HTERT RPE-1 (cell line): ENCODE data around the gene HTT.

Experiments used
- in situ Hi-C: fragments of 300-500 bp; cut with MboI; formaldehyde crosslinking; loops from 4 replicates; pipeline ENCODE4 v1.14.3; 2020; ENCODE audit warnings: low sequenced_read_pairs

Gene HTT

GRCh38 chr4:3217266-3217665 lies 142.8 kb downstream of the HTT start:
- in situ Hi-C loops = no loop called here

- in situ Hi-C loops = no loop called here
Observed at GRCh38 chr4:3217771-3218170, 143.3 kb downstream of the HTT start.

GRCh38 chr4:3218824-3219760 lies 144.6 kb downstream of the HTT start:
- in situ Hi-C loops = no loop called here

- in situ Hi-C loops = no loop called here
Observed at GRCh38 chr4:3219761-3220475, 145.4 kb downstream of the HTT start.

- in situ Hi-C loops = no loop called here
Observed at GRCh38 chr4:3220476-3221183, 146.1 kb downstream of the HTT start.

- in situ Hi-C loops = no loop called here
Observed at GRCh38 chr4:3221184-3221494, 146.7 kb downstream of the HTT start.

- in situ Hi-C loops = no loop called here
Observed at GRCh38 chr4:3221996-3222395, 147.5 kb downstream of the HTT start.

- in situ Hi-C loops = no loop called here
Observed at GRCh38 chr4:3223346-3223745, 148.9 kb downstream of the HTT start.

GRCh38 chr4:3223956-3224748 lies 149.7 kb downstream of the HTT start:
- in situ Hi-C loops = no loop called here

- in situ Hi-C loops = no loop called here
Observed at GRCh38 chr4:3225071-3225850, 150.8 kb downstream of the HTT start.

- in situ Hi-C loops = no loop called here
Observed at GRCh38 chr4:3225936-3226335, 151.5 kb downstream of the HTT start.

- in situ Hi-C loops = no loop called here
Observed at GRCh38 chr4:3226467-3226866, 152.0 kb downstream of the HTT start.

GRCh38 chr4:3226944-3227343 lies 152.5 kb downstream of the HTT start:
- in situ Hi-C loops = no loop called here

- in situ Hi-C loops = no loop called here
Observed at GRCh38 chr4:3227878-3228675, 153.6 kb downstream of the HTT start.

GRCh38 chr4:3228881-3229280 lies 154.4 kb downstream of the HTT start:
- in situ Hi-C loops = no loop called here

GRCh38 chr4:3229328-3229727 lies 154.8 kb downstream of the HTT start:
- in situ Hi-C loops = no loop called here

- in situ Hi-C loops = no loop called here
Observed at GRCh38 chr4:3229964-3230363, 155.5 kb downstream of the HTT start.

- in situ Hi-C loops = no loop called here
Observed at GRCh38 chr4:3231471-3231870, 157.0 kb downstream of the HTT start.

GRCh38 chr4:3232001-3232400 lies 157.5 kb downstream of the HTT start:
- in situ Hi-C loops = no loop called here
